Dedifferentiated amniotic fluid mesenchymal stem cell (primary cell): ENCODE results near the gene WBP11.

Experiments used
- DNase-seq: peaks from one replicate; pipeline ENCODE4 v3.0.0-alpha.2; 2016; ENCODE audit errors: extremely low spot score

Gene WBP11

DNA sequence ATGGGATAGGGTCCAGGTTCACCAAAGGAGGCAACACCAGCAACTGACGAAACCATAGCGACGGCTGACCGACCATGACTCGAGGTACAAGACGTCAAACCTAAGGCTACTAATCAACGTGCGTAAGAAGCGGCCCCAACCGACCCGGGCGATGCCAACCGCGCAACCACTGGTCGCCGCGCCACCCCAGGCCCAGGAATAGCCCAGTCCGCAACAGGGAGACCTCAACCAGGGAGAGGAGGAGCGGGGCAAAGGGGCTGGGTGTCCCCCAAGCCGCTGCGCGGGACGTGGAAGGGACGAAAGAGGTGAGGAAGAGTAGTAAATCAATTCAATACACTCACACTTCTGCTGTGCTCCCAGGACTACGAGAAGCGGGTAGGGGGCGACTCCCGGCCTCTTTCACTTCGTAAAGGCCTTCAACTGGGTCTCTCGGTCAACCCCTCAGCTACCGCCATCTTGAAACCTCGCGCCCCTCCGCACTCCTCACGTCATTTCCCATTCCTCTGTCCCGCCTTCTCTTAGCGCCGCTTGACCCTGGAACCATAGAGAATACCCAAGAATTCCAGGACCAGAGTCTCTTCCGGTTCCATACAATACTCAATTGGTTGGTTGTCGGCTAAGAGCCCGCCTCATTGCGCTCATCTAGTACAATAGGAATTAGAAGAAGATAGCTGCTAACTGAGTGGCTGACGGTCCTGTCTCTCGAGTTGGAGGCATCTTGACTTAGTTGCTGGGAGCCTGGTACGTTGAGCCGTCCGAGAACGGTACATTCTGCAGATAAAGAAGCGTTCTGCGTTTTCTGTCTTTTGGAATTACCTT lies at the start of gene WBP11, which contains the start of gene C12orf60:
Gene WBP11, minus strand, starts transcription at position 468 of the 819 bp plus-strand sequence. CDS start 2,095 bp downstream, outside the sequence.
Gene C12orf60, plus strand, starts transcription at position 660 of the 819 bp plus-strand sequence. CDS start 19,266 bp downstream, outside the sequence.
- DNase-seq: peak; percentile 100

- DNase-seq: no peak
Observed at GRCh38 chr12:14852880-14853279, 49.6 kb upstream of the WBP11 start.

GRCh38 chr12:14850929-14851663 lies 47.8 kb upstream of the WBP11 start:
- no peak for DNase-seq

- DNase-seq: no peak
Observed at GRCh38 chr12:14849661-14850060, 46.4 kb upstream of the WBP11 start.

GRCh38 chr12:14846876-14847580 lies 43.8 kb upstream of the WBP11 start:
- no peak for DNase-seq

DNA sequence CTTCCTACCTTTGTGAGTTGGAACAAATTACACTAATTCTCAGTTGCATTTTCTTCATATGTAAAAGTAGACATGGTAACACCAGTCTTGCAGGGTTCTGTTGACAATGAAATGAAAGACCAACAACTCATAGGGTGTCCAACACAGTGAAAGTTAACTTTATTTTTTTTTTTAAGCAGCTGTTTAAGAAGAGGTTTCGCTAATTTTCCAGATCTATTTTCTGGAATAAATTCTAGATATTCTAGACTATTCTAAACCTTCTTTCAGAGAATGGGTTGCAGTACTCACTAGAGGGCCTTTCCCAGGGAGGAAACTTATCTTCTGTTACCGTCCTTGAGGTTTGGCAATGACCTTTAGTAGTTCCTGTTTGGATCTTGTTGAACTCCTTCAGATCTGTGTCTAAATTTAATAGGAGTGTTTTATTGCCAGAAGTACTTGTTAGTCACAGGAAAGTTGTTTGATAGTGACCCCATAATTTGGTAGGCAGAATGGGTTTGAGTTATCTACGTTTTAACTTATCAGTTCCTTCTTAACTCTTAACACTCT lies 42.8 kb upstream of the WBP11 start:
- DNase-seq: no peak

DNA sequence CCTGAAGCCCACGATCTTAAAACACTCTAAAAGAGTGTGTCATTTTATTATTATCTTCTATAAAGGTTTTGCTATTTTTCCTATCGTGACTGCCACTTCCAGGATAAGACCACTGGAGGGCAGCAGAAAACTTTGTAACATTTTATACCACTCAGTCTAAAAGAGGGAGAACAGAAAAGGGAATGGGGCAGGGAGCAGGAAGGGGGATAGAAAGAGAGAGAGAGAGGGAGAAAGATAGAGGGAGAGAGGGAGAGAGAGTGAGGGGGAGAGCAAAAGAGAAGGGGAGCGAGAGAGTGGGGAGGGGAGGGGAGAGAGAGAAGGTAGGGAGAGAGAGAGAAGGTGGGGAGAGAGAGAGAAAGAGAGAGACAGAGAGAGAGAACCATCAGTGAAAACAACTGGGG lies 42.1 kb upstream of the WBP11 start:
- DNase-seq: peak; percentile 73

DNA sequence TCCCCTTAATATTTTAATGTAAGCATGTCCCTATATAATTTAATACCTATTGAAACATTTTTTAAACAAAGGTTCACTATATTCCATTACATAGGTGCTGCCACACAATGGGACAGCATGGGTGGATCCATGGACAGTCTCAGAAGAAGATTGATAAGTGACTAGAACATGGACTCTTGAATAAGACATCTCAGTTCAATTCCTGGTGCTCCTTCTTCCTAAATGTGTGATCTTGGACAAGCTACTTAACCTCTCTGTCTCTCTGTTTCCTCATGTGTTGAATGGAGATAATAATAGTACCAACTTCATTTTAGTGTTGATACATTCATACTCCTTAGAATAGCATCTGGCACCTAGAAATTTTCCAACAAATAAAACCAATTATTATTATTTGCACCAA lies 41.1 kb upstream of the WBP11 start:
- no peak for DNase-seq

DNA sequence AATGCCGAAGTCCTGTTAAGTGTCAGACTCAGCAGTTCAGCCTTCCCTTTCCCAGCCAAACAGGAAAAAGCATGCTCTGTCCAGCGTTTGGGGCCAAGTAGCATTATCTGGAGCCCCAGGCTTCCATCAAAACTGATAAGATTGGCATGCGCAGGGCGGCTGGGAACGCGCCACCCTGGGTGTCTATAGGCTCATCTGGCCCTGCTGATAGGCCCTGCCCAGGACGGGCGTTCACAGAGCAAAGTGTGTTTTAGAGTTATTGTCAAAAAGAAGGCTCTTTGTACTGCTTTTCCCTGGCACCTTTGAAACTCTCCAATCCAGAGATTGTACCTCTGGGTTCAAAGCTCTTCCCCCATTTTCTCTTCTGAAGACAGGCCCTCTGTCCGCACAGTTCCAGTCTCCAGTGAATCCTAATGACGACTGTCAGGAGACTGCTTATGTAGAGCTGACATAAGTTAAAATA lies 40.2 kb upstream of the WBP11 start, which contains the start of gene ART4:
Gene ART4, minus strand, starts transcription at position 102 of the 463 bp plus-strand sequence. CDS start 413 bp downstream, outside the sequence.
- no peak for DNase-seq

- no peak for DNase-seq
Observed at GRCh38 chr12:14842315-14842714, 39.0 kb upstream of the WBP11 start.

DNA sequence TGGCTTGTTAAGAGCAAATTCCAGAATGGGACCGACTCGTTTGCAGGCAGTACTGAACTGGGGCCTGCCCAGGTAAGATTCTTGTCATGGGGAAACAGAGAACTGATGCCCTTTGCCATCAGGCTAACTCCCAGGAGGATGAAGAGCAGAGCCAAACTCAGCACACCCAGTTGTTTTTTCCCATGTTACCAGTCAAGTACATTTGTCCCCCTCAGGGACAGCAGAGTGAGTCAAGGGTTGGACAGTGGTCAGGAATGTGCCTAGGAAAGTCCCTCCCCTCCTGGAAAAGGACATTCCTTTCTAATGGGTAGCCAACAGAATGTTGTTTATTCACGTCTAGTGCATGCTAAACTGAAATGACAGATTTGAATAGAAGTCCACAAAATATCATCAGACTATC lies 38.5 kb upstream of the WBP11 start:
- DNase-seq: peak; percentile 38

- DNase-seq: no peak
Observed at GRCh38 chr12:14840616-14841015, 37.3 kb upstream of the WBP11 start.

DNA sequence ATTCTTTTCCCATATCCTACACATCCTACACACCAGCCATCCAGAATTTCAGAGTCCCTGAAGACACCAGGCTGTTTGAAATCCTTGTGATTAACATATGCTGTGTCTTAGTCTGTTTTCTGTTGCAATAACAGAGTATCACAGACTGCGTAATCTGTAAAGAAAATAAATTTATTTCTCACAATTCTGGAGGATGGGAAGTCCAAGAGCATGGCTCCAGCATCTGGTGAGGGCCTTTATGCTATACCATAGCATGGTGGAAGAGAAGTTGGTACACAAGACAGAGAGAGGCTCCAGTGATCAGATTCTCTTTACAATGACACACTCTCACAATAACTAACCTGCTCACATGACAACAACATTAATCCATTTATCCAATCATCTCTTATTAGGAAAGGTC lies 36.0 kb upstream of the WBP11 start:
- DNase-seq: no peak

DNA sequence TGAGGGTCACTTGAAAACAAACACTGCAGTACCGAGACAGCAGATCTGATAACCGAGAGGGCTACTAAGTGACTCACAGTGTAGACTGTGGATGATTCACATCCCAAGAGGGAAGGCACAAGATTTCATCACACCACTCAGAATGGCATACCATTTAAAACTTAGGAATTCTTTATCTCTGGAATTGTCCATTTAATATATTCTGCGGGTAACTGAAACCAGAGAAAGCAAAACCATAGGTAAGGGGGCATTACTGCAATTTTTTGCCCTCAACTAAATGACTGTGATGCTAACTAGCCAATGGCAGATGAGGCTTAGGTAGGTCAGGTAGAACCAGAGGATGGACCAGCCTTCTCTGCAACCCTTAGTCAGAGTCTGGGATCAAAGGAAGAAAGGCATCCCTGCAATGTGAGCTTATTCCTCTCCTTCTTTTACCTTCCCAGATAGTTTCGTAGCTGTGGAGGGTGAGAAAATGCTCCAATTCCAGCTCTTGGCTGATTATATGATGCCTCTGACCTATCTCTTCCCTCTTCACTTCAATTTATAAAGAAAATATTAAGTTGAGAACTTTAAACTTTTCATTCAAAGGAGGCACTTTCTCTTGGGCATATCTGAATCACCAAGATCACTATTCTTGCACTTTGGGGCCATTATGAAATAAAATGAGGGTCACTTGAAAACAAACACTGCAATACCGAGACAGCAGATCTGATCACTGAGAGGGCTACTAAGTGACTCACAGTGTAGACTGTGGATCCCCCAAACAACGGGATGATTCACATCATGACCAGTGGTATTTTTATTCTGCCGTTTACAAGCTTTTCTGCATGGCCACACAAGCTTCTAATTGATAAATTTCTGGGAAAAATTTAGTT lies 33.3 kb upstream of the WBP11 start:
- DNase-seq: peak; percentile 80

DNA sequence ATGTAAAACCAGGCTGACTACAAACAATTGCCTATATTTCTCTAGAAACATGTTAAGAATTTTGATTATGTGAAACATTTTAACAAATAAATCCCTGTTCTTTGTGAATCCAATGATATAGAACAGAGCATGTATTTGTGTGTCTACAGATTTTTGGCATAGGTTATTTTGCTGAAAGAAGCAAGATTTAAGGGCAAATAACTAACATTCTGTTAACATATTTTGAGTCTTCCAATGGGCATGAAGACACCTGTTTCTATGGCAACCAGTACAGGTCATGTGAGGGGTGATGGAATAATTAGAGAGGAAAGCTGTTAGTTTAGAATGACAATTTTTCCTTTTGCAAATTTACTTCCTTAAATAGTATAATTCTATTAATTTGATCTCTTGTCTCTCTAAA lies 31.2 kb upstream of the WBP11 start:
- no peak for DNase-seq

DNA sequence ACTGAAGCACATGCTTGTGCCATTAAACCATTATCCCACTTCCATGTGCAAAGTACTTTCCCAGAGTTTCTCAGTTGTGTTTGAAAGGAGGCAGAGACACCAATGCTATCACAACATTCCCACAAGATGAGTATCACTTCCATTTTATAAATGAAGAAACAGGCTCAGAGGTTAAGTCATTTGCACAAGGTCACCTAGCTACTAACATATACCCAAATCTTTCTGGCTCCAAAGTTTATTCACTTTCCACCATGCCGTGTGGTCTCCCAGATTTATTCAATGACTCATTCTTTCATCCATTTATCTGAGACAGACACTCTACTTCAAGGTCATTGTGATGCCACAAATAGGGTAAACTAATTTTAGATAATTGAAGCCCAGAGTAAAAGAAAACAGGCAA lies 30.7 kb upstream of the WBP11 start:
- no peak for DNase-seq

GRCh38 chr12:14833336-14833735 lies 30.1 kb upstream of the WBP11 start:
- DNase-seq: no peak

DNA sequence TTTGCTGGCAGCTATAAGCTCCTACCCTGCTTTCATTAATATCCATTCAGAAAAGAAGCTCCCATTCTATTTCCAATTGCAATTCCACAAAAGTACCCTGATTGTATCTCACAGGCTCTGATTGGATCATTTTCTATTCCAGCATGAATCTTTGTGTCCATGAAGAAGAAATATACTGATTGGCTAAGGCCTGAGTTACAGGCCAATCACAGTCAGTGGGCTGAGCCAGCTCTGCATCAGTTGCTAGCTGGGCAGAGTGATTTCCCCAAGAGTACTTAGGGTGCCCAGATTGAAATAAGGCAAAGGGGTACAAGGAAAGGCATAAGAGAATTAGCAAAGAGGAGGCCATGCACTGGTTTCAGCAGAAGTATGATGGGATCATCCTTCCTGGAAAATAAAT lies 25.6 kb upstream of the WBP11 start:
- DNase-seq: no peak

DNA sequence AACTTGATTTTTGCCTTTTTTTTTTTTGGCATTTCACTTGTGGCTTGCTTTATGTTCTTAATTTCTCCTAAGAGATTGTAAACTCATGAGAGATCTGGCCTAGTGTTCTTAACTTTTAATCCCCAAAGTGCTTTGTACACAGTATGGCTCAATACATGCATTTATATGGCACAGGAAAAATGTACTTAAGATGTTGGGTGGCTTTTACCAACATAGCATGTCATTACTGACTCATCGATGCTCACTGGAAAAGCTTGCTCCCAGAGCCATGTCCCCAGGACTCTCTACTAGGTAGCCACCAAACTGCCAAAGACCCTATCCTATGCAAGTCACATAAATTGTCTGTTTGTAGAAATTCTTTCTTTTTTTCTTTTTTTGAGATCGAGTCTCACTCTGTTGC lies 23.8 kb upstream of the WBP11 start:
- no peak for DNase-seq

DNA sequence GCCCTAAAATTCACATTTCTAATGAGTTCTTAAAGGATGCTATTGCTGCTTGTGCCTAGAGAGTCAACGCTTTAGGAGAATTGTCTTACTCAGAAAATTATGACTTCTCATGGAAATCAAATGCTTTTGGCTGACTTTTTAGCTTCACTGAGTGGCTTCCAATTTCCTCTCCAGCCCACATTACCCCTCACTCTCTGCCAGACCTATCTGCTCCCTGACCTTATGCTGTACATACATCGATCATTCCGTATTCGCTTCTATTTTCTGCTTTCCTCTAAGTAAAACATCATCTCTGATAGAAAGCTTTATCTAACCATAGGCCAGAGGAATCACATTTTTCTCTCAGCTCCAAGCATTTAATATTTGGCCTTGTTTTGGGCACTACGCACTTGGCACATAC lies 23.2 kb upstream of the WBP11 start:
- DNase-seq: no peak

DNA sequence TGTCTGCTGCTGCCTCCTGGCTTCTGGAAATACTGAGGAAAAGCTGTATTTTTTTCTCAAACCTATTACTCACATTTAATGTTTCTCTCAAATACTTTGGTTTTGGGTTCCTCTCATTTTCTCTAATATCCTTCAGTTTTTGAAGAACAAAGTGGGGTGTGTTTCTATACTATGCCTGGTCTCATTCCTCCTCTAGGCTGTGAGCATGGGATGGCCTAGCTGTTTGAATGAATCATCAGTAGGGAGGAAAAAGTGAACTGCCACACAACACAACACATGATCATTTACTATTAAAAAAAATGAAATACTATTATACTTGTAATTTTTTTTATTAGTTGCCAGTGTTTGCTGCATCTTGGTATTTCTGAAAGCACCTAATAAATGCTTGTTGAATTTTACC lies 22.0 kb upstream of the WBP11 start:
- DNase-seq: no peak
